AG04449 (cell line): ENCODE data around the gene S1PR2.

ENCODE experiments used
- CTCF ChIA-PET: fragments of 350-600 bp; formaldehyde crosslinking; extraction: SDS; loops from one replicate; lab custom pipeline; 2021; ENCODE audit warnings: antibody characterized with exemption; lab: Yijun Ruan, JAX
- POLR2A ChIA-PET: fragments of 400-600, 350-600 bp; formaldehyde crosslinking; extraction: SDS; loops from one replicate; lab custom pipeline; 2020; ENCODE audit warnings: antibody characterized with exemption, inconsistent platforms; lab: Yijun Ruan, JAX
- DNase-seq: peaks from one replicate; pipeline ENCODE4 v3.0.0-alpha.2; 2010; ENCODE audit warnings: low read depth, low spot score
- H3K4me3 ChIP-seq: 2 replicates; pipeline ENCODE4 v1.5.1; 2011; ENCODE audit warnings: low read depth, mild to moderate bottlenecking, control low read depth, low read length
- TF ChIP-seq, protein P1 (sequence below): IDR thresholded peaks from one replicate; pipeline ENCODE4 v1.5.1; 2011; ENCODE audit warnings: mild to moderate bottlenecking, moderate library complexity, low read length, control low read depth, inconsistent platforms; ENCODE audit not compliant: insufficient read depth; ENCODE audit errors: missing control alignments

Gene S1PR2

DNA sequence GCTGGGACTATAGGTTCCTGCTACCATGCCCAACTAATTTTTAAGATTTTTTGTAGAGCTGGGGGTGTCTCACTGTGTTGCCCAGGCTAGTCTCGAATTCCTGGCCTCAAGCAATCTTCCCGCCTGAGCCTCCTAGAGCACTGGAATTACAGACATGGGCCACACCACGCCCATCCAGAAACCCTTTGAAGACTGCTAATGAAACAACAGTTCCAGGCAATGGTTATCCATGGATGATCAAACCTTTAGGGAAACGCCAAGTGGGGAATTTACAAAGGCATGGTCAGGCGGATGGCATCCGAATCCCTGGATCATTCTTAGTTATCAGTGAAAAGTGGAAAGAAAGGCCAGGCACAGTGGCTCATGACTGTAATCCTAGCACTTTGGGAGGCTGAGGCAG is 19.4 kb downstream of the S1PR2 start:
- DNase-seq: no peak
- no peak overlapping the region for H3K4me3 ChIP-seq
- ChIA-PET CTCF (interaction anchor here (1.1 kb wide), 1 partner anchor 17 kb away, joined by 3 read pairs; no protein-coding TSS in a partner anchor), POLR2A (no interaction called here)
- TF ChIP-seq, protein P1, sequence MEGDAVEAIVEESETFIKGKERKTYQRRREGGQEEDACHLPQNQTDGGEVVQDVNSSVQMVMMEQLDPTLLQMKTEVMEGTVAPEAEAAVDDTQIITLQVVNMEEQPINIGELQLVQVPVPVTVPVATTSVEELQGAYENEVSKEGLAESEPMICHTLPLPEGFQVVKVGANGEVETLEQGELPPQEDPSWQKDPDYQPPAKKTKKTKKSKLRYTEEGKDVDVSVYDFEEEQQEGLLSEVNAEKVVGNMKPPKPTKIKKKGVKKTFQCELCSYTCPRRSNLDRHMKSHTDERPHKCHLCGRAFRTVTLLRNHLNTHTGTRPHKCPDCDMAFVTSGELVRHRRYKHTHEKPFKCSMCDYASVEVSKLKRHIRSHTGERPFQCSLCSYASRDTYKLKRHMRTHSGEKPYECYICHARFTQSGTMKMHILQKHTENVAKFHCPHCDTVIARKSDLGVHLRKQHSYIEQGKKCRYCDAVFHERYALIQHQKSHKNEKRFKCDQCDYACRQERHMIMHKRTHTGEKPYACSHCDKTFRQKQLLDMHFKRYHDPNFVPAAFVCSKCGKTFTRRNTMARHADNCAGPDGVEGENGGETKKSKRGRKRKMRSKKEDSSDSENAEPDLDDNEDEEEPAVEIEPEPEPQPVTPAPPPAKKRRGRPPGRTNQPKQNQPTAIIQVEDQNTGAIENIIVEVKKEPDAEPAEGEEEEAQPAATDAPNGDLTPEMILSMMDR: no peak

DNA sequence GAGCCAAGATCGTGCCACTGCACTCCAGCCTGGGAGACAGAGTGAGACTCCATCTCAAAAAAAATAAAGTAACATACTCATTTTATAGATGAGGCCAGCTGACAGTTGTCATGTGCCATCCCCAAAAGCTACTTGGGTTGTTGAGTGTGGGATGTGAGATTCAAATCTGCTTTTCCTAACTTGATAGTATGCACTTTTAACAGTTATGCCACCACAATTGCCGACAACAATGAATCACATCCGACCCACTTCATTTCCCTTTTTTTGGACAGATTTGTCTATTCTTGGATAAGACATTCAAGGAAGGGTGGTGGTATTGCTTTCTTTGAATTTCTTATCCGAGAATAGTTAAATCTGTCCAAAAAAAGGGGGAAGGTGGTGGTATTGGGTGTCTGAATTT is 20.1 kb downstream of the S1PR2 start:
- H3K4me3 ChIP-seq: no peak overlapping the region
- POLR2A ChIA-PET: no interaction called here
- CTCF ChIA-PET: interaction anchor here (1.1 to 1.5 kb wide), 2 partner anchors 18 to 48 kb away, joined by 3 to 5 read pairs; no protein-coding TSS in a partner anchor
- DNase-seq: no peak
- TF ChIP-seq, protein P1: no peak

DNA sequence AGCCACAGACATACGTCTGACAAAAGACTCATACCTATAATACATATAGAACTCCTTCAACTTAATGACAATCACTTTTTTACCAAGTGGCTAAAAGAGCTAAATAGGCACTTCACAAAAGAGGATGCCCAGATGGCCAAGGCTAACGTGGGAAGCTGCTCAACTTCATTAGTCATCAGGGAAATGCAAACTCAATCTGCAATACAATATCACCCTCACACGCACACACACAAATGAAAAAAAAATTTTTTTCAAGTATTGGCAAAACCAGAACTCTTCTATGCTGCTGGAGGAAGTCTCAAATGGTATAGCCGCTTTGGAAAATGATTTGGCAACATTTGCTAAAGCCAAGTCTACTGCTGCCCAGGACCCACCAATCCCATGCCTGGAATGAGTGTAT is 21.8 kb downstream of the S1PR2 start:
- POLR2A ChIA-PET: no interaction called here
- DNase-seq: no peak

DNA sequence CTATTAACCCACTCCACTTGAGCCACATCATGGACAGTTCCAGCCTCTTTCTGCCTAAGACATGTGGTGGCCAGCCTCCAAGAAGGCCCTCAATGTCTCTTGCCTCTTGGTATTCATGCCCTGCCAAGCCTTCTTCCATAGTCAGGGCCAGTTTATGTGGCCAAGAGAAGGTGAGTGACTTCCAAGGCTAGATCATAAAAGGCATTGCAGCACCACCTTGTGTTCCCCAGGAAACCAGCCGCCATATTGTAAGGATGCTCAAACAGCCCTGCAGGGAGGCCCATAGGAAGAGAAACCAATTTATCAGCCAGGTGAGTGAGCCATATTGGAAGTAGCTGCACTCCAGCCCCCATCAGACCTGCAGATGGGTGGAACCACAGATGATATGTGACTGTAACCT is 24.1 kb downstream of the S1PR2 start:
- POLR2A ChIA-PET: no interaction called here

More for the DNA sequence above, 21.8 kb downstream of the S1PR2 start:
- CTCF ChIA-PET: interaction anchor here (0.6 to 1.5 kb wide), 5 partner anchors 8 to 279 kb away, joined by 3 to 5 read pairs (median 4); no protein-coding TSS in a partner anchor
- no peak overlapping the region for H3K4me3 ChIP-seq
- TF ChIP-seq, protein P1: no peak

DNA sequence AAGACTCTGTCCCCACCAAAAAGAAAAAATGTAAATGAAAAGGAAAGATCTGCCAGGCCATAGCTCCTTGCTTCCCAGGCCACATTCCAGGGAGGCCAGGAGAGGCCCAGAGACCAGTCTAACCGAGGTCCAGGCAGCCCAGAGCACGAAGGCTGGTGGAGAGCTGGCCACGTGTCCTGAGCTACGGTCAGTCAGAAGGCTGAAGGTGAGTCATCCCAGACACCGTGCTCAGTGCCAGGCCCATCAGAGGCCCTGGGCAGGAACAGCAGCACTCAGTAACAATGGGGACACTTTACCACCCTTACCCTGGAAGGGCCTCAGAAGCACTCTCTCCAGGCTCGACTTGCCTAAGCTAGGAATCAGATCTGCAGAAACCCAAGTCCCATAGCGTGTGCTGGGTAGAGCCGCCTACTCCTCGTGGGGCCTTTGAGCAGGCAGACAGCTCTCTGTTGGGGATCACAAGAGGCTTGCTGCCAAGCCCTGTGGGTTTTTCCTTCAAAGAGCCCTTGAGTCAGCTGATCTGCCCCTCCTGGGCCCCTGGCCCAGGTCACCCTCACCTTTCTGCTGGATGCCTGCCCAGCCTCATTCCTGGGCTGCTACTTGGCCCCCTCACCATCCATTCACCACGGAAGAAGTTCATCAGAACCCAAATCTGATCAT is 24.8 kb downstream of the S1PR2 start:
- DNase-seq: no peak
- H3K4me3 ChIP-seq: no peak overlapping the region
- ChIA-PET POLR2A (no interaction called here), CTCF (interaction anchor here (1.0 to 2.5 kb wide), 2 partner anchors 9 to 44 kb away, joined by 4 to 10 read pairs; no protein-coding TSS in a partner anchor)
- TF ChIP-seq, protein P1: no peak

More for the DNA sequence above, 24.1 kb downstream of the S1PR2 start:
- H3K4me3 ChIP-seq: no peak overlapping the region
- CTCF ChIA-PET: interaction anchor here (1.0 kb wide), 1 partner anchor 8 kb away, joined by 4 read pairs; no protein-coding TSS in a partner anchor
- TF ChIP-seq, protein P1: no peak
- no peak for DNase-seq

DNA sequence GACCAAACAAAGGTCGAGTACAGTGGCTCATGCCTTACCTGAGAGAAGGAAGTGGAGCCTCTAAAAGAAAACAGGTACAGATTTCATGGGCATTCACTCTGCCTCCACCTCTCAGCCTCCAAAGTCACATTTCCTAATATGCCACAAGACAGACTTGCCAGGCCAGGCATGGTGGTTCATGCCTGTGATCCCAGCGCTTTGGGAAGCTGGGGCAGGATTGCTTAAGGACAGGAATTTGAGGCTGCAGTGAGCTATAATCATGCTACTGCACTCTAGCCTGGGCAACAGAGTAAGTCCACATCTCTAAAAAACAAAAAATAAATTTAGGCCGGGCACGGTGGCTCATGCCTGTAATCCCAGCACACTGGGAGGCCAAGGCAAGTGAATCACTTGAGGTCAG is 25.5 kb downstream of the S1PR2 start:
- no peak overlapping the region for H3K4me3 ChIP-seq
- no peak for DNase-seq
- TF ChIP-seq, protein P1: no peak
- ChIA-PET CTCF (interaction anchor here (2.5 kb wide), 1 partner anchor 45 kb away, joined by 10 read pairs; no protein-coding TSS in a partner anchor), POLR2A (no interaction called here)
